B cell (primary cell): ENCODE measurements around the gene LZIC.

Experiments used
- EZH2 ChIP-seq: IDR thresholded peaks from 2 replicates; pipeline ENCODE4 v1.6.1; 2012; ENCODE audit warnings: borderline replicate concordance, low read depth, mild to moderate bottlenecking, moderate library complexity, low read length; ENCODE audit not compliant: insufficient read depth, poor library complexity, severe bottlenecking
- TF ChIP-seq, protein P1 (sequence below): fragments of 200-600 bp; IDR thresholded peaks from one replicate; pipeline ENCODE4 v1.8.0; 2022; ENCODE audit warnings: antibody characterized with exemption, mild to moderate bottlenecking

DNA sequence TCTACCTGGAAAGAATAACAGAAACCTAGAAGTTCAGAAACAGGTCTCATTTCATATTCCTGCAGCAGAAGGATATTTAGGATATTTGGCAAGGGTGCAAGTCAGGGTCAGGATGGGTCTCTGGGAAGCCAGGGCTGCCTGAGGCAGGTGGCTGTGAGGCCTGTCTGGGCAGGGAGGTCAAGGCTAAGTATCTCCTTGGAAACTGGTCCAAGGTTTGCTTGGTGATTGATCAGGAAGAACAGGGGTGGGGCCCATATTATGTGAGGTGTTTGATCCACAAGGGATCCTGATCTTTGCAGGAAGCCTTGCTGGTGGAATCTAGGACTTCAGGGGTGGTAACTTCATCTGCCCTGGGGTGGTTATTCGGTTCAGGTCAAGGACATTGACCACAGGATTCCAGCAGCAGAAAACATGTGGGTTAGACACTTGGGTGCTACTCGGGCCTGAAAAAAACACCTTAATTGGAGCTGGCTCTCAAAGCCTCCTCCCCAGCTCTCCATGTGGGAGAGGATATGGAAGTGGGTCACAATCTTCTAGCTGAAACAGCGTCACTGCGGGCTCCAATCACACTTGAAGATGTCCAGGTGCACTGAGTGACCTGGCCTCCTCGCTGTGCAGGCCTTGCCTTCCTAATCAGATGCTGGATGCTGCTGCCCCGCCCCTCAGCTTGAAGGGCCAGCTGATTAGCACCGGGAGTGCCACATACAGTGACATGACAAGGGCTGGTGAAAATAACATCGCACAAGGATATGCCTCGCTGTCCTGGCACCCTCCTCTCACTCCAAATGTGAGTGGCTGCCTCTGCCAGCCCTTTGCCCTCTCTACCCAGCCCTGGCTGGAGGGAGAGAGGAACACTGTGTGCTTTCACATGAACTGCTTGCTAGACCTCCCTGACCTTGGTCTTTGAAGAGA lies 41.8 kb downstream of the LZIC start:
- TF ChIP-seq, protein P1, sequence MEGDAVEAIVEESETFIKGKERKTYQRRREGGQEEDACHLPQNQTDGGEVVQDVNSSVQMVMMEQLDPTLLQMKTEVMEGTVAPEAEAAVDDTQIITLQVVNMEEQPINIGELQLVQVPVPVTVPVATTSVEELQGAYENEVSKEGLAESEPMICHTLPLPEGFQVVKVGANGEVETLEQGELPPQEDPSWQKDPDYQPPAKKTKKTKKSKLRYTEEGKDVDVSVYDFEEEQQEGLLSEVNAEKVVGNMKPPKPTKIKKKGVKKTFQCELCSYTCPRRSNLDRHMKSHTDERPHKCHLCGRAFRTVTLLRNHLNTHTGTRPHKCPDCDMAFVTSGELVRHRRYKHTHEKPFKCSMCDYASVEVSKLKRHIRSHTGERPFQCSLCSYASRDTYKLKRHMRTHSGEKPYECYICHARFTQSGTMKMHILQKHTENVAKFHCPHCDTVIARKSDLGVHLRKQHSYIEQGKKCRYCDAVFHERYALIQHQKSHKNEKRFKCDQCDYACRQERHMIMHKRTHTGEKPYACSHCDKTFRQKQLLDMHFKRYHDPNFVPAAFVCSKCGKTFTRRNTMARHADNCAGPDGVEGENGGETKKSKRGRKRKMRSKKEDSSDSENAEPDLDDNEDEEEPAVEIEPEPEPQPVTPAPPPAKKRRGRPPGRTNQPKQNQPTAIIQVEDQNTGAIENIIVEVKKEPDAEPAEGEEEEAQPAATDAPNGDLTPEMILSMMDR, result no peak
- TF ChIP-seq EZH2, result no peak
